ENCODE measurements around the gene VWDE.
A peak's percentile ranks its signal among the peaks of the same experiment; 100 is the strongest.

The VWDE gene

DNA sequence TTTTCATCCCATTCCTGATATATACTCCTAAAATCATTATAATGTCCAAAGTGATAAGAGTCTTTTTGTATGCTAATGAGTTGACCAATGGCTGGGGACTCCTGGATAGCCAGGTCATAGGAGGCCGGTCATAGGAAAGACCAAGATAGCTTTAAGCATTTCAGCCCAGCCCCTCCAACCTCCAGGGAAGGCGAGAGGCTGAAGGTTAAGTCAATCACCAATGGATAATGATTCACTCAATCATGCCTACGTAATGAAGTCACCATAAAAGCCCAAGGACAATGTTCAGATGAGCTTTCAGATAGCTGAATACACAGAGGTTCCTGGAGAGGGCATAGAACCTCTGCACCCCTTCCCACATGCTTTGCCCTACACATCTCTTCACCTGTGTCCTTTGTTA lies 75.7 kb downstream of the VWDE start:
- no peak for DNase-seq

DNA sequence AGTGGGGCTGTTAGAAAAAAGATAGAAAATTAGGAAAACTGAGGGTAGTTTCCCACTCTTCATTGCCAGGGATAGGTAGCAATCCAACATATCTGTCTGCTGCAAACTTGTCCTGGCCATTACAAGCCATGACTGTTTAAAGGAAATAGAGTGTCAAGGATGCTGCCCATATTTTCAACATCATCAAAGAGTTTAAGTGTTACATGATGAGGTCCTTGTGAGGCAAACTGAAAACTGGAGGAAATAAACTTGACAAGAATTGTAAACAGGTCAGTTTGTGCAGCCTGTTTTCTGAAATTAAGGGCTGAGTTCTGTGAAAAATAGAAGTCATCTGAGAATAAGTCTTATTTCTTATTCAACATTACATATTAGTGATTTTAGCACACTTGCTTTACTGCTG lies 78.0 kb downstream of the VWDE start:
- DNase-seq: no peak

DNA sequence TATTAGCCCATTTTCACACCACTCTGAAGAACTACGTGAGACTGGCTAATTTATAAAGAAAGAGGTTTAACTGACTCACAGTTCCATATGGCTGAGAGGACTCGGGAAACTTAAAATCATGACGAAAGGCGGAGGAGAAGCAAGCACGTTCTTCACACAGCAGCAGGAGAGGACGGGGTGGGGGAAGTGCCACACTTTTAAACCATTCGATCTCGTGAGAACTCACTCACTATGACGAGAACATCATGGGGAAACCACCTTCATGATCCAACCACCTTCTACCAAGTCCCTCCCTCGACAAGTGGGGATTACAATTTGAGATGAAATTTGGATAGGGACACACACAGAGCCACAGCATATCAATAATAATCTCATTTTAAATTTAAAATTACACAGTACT lies 80.2 kb downstream of the VWDE start:
- DNase-seq: no peak

DNA sequence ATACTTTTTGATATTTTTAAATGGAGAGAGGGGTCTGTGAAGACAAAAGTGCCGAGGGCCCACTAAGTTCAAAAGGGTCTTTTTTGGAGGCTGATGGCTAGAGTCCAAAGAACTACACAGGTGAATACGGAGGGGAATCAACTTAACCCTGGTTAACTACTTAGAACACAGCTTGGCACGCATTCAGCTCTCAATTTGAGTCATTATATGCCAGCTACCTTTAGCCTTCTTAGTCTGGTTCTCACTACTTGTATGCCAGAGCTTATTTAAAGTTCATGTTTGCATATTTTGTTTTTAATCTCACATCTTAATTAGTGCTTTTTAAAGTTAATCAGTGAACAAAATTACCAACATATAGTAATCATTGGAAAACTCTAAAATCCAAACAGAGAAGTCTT lies 80.8 kb downstream of the VWDE start:
- DNase-seq: no peak

DNA sequence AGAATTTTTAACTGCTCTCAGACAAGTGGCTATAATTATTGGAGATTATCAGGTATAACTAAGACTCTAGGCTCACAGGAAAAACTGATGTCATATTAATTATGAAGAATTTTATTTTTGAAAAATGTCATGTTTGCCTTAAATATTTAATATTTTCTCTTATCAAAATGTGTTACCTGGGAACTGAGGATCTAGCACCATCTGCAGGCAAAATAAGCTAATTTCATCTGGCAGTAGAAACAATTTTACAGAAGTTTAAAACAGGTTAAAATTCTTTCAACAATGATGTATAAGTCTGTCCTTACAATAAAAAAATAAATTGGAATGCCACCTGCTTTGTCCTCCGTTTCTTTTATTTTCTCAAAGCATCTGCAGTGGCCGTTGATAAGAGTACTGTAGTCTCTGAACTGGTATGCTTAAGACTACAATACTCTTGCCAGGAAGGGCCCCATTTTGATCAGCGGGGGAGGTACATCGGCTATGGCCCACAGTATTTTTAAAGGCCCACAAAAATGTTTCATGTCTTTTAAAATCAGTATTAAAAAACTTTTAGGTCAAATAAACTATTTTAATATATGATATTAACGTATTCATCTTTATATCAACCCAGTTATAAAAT lies 81.3 kb downstream of the VWDE start:
- DNase-seq: peak; percentile 14

DNA sequence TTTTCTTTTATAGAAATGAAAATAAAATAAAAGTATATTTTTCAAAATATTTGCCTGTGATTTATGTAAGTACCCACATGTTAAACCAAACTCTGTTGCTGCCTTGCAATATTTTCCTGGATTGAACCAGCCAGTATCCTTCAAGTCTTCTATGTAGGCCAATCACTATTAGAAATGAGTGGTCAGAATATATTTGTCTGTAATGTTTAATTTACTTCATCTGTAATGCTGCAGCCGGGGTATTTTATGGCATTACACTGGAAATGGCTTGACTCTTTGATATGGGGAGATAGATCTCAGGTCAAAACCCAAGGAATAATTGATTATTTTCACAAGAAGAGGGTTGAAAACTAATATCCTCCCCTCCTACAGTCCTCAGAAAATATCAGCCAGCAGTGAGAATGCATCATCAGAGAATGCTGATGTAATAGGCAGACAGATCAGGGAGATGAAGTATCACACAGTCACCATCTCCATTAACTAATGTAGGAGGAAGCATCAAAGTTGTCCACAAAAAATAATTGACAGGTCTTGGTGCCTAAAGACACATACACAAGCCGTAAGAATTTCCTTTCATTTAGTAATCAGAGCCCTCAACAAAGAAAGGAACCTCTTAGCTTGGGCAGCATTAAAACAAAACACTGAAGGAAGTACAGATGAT lies 82.5 kb downstream of the VWDE start:
- no peak for DNase-seq

DNA sequence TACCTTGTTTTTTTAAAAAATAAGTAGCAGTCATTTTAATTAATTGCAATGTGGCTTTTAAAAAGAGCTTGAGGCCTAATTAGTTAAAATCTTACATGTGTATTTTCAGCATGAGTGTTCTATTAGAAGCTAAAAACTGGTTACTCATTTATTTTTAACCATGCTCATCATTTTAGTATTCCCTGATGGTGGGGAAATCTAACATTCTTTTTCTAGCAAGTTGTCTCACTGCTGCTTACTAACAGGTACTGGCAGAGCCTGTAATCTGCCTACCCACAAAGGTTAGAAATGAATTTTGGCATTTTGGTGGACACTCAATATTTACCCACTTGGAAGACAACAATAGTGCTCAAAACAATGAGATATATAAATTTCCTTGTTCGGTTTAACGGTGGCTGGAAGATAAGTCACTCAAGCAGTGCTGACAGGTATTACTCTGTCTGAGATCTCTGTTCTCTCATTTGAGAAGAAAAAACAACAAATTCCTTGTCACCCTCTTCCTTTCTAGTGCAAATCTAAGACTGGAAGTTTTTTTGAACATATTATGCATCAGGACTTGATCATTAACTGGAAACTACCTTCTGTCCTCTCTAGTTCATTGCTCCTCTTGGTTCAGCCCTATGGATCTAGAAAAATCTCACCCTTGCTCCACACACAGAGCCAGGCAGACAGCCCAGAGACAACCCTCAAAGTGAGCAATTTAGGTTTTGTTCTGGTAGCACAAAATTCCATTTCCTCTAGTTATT lies 83.3 kb downstream of the VWDE start:
- no peak for DNase-seq

DNA sequence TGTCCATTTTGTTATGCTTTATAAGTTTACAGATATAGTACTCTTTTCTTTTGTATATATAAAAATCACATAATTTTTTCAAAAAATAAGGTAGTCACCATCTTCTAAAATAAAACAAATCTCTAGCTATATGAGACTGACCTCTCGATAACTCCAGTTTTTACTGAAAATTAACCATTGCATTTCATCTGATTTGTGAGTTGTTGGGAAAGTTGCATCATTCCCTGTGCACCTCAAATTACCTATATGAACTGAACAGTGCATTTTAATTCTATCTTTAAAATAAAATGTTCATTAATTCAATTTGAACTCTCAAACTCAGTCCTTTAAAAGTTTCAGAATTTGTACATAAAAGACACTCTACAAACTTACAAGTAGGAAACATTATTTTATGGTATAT lies 86.0 kb downstream of the VWDE start:
- DNase-seq: no peak

DNA sequence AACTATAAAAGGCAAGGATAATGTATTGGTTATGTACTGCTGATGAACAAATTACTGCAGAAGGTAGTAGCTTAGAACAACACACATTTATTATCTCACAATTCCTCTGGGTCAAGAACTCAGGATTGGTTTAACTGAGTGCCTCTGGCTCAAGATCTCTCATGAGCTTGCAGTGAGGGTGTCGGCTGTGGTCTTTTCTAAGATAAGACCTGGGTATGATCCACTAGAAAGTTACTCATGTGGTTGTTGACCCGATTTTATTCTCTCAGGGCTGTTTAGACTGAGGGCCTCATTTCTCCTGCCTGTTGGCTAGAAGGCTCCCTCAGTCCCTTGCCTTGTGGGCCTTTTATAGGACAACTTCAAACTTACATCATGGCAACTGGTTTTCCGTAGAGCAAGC lies 86.7 kb downstream of the VWDE start:
- DNase-seq: no peak

DNA sequence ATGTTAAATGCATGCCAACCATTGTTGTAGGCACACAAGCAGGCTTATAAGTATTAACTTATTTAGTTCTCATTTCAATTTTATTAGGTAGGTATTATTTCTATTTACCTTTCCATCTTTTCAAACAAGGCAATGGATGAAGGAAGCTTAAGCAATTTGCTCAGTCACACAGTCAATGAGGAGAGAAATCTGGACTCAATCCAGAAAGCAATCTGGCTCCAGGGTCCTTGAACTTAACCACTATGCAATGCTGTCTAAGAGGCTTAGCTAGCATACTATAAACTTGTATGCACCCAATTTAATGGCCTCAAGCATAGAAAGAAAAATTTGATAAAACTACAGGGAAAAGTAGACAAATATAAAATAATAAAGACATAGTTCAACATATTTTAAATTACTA lies 88.6 kb downstream of the VWDE start:
- DNase-seq: no peak

DNA sequence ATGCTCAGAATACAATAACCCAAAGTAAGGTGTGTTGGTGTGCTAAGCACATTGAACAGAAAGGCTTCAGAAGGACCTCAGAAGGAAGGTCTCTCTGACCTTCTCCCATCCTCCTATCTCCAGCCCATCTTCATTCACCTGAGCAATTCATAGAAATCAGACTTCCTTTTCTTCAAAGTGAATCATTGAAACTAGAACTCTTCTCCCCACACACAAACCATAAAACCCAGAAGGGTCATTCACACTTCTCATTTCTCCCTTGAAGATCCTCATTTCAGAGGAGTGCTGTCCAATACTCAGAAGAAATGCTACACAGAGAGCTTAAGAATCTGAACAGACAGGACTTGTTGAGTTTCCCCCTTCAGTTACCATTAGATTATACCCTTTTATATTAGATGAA lies 89.5 kb downstream of the VWDE start:
- no peak for DNase-seq

DNA sequence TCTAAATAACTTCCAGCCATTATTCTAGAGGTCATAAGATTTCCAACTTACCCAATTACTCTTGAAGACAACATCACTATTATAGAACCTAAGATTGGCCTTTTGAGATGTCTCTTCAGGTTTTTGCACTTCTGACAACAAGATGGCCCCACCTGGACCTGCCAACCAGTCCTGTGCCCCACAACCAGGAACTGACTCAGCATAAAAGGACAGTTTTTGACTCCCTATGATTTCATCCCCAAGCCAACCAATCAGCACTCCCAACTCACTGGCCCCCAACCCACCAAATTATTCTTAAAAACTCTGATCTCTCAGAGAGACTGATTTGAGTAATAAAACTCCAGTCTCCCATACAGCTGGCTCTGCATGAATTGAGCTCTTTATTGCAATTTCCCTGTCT lies 98.2 kb downstream of the VWDE start:
- DNase-seq: no peak

DNA sequence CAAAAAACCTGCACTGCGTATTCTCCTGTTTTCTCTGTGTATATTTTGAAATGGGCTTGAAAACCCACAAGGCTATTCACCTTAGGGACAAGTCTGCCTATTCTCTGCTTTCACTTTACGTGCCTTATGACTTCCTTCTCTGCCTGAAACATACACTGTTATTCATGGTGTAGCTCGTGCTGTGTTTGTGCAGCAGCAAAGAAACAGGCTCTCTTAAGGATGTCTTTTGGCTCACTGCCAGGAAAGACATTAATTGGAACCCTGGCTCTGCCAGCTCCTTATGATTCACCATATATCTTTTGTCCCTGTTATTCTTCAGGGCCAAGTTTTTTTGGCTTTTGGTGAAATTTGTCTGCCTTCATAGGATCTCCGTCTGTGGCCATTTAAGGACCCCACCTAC lies 100.2 kb downstream of the VWDE start:
- no peak for DNase-seq

DNA sequence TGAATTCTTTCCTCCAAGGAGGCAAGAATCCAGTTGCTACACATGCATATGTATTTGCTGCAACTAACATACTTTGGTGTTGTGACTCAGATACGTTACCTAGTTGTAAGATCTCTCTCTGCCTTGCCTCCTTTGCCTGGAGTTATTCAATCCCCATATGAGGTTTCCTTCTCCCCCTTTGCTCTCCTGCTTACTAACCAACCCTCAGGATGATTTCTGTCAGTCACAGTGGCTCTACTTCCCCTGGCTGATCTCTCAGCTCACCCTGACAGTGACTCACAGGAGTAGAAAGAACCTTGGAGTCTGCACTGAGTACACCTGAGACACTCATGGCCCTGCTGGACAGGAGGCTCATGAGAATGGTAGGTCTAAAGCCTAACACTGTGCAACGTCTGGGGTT lies 100.6 kb downstream of the VWDE start:
- DNase-seq: no peak

DNA sequence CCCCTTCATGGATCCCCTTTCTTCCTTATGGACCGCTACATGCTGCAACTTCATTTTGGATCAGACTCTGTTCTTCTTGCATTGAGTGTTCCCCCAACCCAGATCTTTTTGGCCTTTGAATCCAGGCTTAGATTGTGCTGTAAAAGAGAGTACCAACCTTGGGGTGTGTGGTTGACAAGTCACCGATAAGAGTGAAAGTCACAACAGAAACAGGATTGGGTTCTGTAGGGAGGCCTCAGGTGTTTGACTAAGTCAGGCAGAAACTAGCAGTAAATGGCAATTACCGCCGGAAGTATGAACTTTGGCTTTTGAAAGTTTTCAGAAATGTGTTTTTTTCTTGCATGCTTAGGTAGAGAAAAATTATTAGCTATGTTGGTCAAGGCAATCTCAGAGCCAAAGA lies 103.2 kb downstream of the VWDE start:
- DNase-seq: no peak

DNA sequence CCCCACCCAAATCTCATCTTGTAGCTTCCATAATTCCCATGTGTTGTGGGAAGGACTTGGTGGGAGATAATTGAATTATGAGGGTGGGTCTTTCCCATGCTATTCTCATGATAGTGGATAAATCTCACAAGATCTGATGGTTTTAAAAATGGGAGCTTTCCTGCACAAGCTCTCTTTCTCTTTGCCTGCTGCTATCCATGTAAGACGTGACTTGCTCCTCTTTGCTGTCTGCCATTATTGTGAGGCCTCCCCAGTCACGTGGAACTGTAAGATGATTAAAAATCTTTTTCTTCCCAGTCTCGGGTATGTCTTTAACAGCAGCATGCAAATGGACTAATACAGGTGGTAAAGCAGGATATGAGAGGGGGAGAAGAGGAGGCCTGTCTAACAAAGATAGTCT lies 104.3 kb downstream of the VWDE start:
- no peak for DNase-seq

DNA sequence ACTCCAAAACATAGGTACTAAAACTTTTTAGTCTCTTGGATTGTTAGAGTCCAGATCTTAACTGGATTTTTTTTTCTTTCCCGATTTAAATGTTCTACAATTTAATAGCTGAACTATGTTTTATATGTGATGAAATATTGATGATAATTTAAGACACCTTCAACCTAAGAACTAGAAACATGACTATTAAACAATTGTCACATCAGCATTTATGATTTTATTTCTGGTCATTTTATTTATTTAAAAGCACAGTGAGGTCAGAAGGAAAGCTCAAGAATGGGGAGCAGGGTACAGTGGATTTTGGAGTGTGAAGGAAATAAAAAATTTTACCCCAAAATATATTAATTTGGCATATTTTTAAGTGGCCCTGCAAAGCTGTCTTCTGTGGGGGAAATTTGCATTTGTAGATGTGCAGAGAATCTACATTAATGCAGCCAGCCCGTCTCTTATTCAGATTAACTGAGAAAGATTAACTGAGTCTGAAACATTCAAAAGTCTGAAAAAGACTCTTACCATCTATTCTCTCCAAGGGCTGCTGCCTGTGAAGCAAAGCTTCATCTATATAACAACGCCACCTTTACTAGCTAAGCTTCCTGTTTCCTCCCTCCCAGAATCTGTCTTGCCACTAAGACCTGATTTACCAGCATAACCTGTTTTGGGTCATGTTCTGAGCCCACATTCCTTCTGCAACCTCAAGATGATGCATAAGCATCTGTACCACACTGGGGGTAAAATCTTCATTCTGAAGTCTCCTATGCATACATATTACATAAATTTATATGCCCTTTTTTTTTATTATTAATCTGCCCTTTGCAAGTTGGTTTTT lies 106.2 kb downstream of the VWDE start:
- no peak for DNase-seq

DNA sequence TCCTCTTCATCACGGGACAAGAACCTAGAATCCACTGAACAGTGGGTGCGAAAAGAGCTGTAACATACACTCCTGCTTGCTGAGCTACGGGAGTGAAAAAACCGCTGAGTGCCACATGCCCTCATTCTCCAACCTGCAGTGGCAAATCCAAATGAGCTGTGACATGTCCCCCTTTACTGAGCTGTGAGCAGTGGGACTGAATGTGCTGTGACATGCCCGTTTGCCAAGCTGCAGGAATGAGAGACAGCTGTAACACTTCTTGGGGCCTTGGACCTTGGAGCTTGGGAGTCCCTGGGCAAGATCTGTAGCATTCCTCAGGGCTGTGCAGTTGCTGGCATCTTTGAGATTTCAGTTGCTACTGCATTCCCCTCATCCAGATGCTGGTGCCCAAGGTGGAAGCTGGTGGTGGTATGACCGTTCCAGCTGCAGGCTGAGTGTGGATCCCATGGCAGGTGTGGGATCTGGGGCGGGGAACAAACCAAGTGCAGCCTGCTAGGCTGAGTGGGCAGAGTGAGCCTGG lies 107.6 kb downstream of the VWDE start:
- DNase-seq: no peak

DNA sequence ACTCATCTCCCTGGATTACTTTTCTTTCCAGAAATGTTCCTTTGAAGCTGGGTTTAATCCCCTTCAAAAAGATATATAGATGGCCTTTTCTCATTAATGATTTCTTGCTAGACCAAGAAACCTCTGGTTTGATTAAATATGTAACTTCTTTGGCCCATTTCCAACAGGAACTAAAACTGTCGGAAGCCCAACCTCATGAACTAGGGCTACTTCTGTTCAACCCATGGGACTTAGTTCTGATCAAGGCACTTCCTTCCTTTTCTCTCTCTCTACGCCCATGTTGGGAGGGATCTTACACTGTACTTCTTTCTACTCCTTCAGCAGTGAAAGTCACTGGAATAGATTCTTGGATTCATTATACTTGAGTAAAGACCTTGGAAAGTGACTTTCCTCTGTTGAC lies 109.0 kb downstream of the VWDE start:
- peak; percentile 28 for DNase-seq

DNA sequence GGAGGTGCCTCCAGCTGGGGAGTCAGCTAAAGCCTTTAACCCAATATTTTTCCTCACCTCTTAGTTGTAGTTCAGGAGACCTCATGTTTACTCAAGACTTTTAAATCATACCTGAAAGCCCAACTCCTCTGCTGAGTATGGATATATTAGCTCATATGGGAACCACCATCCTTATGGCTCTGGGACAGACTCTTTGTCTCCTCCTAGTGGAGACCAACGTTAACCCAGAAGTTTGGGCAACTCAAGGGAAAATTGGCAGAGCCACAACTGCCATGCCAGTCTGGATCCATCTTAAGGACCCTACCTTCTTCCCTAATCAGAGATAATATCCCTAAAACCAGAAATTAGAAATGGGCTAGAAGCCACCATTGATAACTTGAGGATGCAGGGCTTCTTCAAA lies 111.8 kb downstream of the VWDE start:
- peak; percentile 21 for DNase-seq

DNA sequence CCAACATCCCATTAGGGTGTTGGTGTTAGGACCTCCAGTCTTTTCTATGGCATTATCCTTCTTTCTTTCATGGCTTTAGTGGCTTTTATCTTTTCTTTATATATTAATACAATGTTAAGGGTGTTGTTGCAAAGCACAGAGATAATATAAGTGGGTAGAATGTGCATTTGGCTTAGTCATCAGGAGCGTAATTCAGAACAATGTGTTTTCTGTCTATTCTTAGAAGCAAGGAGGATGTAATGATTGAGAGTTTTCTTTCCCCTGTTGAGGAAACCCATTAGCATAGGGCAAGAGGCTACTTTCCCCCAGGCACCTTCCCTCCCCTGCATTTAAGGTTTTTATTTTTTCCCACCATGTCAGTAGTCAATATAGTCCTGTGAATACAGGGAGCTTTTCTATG lies 112.9 kb downstream of the VWDE start:
- no peak for DNase-seq

DNA sequence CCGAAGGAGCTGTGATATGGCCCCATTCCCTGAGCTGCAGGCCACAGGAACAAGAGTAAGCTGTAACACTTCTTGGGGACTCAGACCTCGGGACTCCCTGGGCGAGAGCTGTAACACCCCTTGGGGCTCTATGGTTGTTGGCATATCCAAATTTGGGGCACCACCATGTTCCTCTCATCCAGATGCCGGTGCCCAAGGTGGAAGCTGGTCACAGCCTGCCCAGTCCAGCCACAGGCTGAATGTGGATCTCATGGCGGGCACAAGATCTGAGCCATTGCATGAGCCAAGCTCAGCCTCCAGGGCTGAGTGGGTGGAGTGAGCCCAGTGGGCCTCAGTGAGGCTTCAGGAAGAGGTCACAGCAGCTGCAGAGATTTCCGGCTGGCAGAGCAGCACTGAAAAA lies 113.7 kb downstream of the VWDE start:
- no peak for DNase-seq

DNA sequence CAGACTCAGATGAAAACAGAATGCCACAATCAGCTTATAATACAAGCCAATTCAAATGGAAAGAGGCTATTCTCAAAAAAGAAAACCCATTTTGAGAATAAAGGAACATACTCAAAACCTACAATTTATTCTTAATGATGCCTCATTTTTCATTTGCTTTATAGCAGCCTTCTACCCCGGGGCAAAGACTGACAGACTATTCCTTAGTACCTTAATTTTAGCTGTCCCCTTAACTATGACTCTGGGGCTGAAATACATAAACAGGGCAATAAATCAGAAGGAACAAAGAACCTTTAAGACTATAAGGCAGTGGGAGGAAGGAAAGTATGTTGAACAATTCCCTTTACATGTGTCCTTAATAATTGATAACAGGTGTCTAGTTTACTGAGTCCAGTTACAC lies 115.8 kb downstream of the VWDE start:
- no peak for DNase-seq
